ENCODE measurements around the gene IRX6.

The IRX6 gene

GRCh38 chr16:55323637-55324271 is at the start of gene IRX6:
IRX6 (plus strand) TSS chr16:55324203; CDS start chr16:55325092, 889 bp downstream.
- no peak for DNase-seq (ENCODE audit: low spot score)

- no peak for DNase-seq (ENCODE audit: low spot score)
These were observed 49.6 kb upstream of the IRX6 start for GRCh38 chr16:55274391-55274790.

GRCh38 chr16:55275167-55275566 is 48.8 kb upstream of the IRX6 start:
- no peak for DNase-seq (ENCODE audit: low spot score)

- no peak for DNase-seq (ENCODE audit: low spot score)
These were observed 48.1 kb upstream of the IRX6 start for GRCh38 chr16:55275869-55276268.

GRCh38 chr16:55277536-55277935 is 46.5 kb upstream of the IRX6 start:
- no peak for DNase-seq (ENCODE audit: low spot score)

DNA sequence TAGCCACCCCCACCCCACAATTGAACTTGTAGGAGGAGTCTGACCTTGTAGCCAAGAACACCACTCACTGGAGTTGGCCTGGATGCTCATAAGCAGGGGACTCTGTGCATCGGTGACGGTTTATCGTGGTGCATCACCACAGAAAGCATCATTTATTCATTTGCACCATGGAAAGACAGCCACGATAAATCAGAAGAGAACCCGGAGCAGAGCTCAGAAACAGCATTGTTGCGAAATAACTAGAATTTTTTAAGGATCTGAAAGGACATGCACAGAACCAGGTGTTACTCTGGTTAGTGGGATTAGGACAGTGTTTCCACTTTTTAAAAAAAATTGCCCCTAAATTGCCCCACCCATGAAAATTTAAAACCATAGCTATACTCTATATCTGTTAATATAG is 44.4 kb upstream of the IRX6 start:
- no peak for DNase-seq (ENCODE audit: low spot score)

DNA sequence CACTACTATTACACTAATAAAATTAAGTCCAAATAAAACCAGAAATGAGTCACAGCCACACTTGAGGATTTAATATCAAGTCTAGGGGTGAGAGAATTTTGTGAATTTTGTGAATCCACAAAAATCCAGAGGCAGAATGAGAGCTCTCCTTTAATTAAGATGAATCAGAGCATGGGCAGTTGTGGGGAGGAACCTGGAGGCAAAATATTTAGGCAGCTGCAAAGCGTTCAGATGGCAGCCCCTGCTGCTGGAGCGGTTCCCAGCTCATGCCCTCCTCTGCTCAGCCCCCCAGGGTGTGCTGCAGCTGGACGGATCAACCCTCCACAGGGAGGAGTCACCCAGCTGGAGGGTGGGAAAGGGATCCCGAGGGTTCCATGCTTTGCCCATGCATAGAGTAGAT is 43.4 kb upstream of the IRX6 start:
- no peak for DNase-seq (ENCODE audit: low spot score)

DNA sequence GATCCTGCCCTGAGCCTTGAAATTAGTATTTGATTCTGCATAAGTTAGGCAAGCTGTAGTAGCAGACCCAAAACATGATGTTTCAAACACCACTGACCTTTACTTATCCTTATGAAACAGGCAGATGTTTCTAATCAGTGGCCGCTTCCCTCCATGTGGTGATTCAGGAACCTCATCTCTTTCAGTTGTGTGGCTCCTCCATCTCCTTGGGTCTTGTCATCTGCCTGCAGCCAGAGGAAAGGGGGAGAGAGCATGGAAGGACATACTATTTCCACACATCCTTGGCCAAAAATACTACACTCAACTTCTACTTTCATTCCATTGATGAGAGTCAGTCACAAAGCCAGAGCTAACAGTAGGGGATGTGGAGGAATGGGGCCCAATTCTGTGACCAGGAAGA is 41.6 kb upstream of the IRX6 start:
- DNase-seq (ENCODE audit: low spot score) = no peak

DNA sequence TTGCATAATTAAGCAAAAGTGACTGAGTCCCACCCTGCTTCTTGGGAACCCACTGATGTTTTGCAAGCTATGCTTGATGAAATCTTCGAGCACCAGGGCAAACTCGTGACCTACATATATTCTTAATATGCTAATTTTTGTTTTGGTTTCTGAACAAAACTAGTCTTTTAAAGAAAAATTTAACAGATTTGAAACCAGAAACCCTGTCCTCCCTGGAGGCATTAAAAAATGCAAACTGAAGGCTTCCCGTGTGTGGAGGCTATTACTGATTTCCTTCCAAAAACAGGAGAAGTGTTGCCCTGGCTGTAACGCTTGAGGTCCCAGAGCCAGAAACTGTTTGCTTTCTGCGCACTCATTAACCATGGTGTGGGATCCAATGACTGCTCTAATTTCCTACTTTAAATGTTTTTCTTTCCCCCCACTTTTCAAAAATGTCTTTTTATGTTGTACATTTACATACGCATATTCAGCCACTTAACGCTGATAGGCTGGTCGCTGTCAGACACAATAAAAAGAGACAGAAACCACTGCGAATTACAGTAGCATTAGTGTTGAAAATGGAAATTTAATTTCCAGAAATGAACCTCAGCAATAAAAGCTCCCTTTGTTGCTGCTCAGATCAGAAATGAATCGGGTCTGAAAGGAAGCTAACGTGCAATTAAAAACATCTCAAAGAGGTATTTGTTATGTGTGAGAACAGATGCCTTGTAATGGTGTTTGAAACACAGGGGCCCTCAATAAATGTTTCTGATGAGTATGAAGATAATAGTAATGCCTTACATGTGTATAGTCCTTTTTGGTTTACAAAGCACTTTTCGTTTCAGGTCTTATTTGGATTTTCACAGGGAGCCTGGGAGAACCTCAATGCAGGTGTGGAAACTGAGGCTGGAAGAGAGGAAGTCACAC is 39.9 kb upstream of the IRX6 start:
- DNase-seq (ENCODE audit: low spot score) = no peak

GRCh38 chr16:55284718-55285099 is 39.3 kb upstream of the IRX6 start:
- no peak for DNase-seq (ENCODE audit: low spot score)

DNA sequence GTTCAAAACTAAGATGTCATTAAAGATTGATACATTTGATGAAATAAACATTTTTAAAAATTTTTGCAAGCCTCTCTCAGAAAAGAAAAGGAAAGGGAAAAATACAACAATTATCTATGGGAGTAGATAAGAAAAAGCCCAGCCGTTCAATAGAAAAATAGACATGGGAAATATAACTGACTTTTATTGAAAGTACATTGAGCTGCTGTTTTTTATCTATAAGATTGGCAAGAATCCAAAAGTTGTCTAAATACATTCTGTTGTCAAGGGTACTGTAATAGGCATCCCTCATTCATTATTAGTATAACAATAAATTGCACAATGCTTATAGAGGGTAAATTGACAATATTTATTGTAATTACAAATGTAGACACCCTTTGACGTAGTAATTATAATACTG is 38.4 kb upstream of the IRX6 start:
- DNase-seq (ENCODE audit: low spot score) = no peak

DNA sequence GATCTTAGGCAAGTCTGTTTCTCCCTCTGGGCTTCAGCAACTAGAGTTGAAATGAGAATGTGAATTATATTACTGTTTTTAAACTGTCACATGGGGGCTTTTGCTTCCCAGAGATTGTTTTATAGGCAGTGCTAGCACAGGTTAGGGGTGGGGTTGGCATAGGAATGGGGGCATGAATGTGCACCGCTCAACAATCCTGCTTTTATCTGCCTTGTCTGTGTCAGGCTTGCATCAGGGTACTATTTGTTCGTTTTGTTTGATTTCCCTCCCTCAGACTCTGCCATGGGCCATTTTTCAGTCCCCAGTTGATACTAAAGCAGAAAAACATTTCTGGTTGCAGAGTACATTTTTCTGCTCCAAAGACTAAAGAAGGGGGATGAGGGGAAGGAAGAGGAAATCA is 34.6 kb upstream of the IRX6 start:
- DNase-seq (ENCODE audit: low spot score) = no peak

DNA sequence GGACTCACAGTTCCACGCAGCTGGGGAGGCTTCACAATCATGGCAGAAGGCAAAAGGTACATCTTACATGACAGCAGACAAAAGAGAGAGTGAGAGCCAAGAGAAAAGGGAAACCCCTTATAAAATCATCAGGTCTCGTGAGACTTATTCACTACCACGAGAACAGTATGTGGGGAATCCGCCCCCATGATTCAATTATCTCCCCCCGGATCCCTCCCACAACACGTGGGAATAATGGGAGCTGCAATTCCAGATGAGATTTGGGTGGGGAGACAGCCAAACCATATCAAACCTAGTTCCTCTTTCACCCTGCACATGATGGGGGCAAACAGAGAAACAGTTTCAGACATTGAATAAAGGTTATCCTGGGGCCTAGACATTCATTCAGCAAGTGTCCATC is 32.2 kb upstream of the IRX6 start:
- no peak for DNase-seq (ENCODE audit: low spot score)

GRCh38 chr16:55292491-55292890 is 31.5 kb upstream of the IRX6 start:
- DNase-seq (ENCODE audit: low spot score) = no peak

DNA sequence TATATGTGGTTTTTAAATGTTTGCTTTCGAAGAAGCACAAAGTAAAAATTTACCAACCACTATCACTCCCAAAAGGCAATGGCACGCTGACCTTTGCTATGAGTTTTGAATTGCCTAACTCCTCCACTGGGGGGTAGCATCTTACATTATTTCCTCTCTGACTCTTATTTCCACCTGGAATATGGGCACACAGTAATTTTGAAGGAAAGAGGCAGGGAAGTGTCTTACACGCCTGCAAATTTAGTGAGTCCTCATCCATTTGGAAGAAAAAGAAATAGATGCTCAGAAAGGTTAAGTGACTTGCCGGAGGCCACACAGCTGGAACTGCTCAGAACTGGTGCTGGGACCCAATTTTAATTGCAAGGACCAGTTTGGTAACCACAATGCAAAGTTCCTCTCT is 29.9 kb upstream of the IRX6 start:
- no peak for DNase-seq (ENCODE audit: low spot score)

DNA sequence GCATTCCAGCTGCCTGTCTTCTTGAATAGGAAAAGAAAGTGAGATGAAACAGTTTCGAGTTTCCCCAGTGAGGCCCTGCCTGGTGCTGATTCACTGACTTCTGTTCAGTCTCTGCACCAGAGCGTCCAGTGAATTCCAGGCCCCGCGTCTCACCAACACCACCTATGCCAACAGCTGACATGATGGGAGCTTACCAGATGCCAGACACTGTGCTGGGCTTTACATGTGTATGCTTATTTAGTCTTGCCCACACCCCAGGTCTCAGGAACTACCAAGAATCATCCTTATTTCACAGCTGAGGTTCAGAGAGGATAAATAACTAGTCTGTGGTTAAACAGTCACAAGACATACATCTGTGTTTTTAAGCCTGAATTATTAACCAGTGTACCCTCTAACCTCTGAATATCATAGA is 29.1 kb upstream of the IRX6 start:
- no peak for DNase-seq (ENCODE audit: low spot score)

DNA sequence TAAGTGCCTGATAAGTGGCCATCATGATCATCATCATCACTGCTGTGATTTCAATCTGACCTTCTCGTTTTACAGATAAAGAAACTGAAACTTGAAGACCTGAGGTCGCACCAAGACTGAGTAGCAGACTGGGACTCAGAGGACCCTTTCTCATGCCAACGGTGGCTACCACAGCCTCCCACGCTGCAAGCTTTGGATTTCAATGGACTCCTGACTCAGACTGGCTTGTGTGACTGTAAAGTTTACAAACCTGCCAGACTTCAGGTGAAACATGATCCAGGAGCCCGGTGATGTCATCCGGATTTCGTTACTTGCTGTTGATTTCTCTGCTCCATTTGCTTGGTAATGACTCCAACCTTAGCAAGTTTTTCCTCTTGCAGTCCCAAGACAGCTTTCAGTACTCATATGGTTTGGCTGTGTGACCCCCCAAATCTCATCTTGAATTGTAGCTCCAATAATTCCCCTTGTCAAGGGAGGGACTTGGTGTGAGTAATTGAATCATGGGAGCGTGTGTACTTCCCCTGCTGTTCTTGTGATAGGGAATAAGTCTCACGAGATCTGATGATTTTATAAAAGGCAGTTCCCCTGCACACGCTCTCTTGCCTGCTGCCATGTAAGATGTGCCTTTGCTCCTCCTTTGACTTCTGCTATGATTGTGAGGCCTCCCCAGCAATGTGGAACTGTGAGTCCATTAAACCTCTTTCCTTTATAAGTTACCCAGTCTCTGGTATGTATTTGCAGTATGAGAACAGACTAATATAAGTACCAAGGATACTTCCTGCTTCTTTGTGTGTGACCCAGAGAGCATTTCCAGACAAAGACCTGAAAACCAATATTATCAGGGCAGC is 26.7 kb upstream of the IRX6 start:
- no peak for DNase-seq (ENCODE audit: low spot score)

GRCh38 chr16:55297910-55298479 is 26.0 kb upstream of the IRX6 start:
- no peak for DNase-seq (ENCODE audit: low spot score)

GRCh38 chr16:55301385-55302008 is 22.5 kb upstream of the IRX6 start:
- no peak for DNase-seq (ENCODE audit: low spot score)

- no peak for DNase-seq (ENCODE audit: low spot score)
These were observed 21.4 kb upstream of the IRX6 start for GRCh38 chr16:55302635-55303034.

- DNase-seq (ENCODE audit: low spot score) = no peak
These were observed 15.0 kb upstream of the IRX6 start for GRCh38 chr16:55308973-55309372.

DNA sequence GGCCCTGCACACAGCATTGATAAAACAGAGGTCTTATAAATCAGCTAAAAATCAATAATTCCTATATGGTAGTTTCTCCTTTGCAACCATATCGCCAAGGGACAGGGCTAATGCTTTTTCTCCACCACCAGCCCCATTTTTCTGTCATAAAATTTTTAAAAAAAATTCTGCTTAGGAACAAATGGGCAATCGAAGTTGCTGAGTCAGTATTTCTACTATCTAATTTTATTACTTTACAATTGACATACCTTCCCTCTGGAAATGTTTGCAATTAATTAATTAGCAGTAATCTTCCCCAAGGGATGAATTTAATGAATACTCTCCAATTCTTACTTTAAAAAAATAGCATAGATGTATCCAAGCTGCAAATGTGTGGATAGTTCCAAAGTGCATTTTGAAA is 1.7 kb upstream of the IRX6 start:
- DNase-seq (ENCODE audit: low spot score) = no peak
